Measurements from ENCODE around the gene TMEM135. TPM values are rescaled to one million over a fixed set of nuclear protein-coding genes. Genes with fewer than 3 reads are reported as not detected.

Gene TMEM135
- total RNA-seq, 2 donors from 2014 or later, result 111 to 113 TPM

GRCh38 chr11:87235366-87235765, 197.6 kb downstream of the TMEM135 start:
- Histone ChIP-seq H3K4me3 (ENCODE audit: low read length) (no peak overlapping the region), H3K9ac (ENCODE audit: extremely low read depth, low read length, poor library complexity, severe bottlenecking) (no peak overlapping the region), H3K27ac (ENCODE audit: low read depth, low read length) (no peak overlapping the region), H3K4me1 (ENCODE audit: control insufficient read depth, insufficient read depth, low read length) (no peaks in the 10 kb centered on the region), H3K9me3 (ENCODE audit: control insufficient read depth, low read length) (peaks cover 19% of the 10 kb centered on the region), H3K27me3 (ENCODE audit: control insufficient read depth, insufficient read depth, low read length, poor library complexity, severe bottlenecking) (no peaks in the 10 kb centered on the region), H3K36me3 (ENCODE audit: control insufficient read depth, insufficient read depth, low read length) (peaks cover 40% of the 10 kb centered on the region)
- Mint-ChIP-seq H3K4me3 (no peak overlapping the region), H3K27ac (no peak overlapping the region), H3K4me1 (no peaks in the 10 kb centered on the region), H3K27me3 (ENCODE audit: insufficient read depth) (no peaks in the 10 kb centered on the region), H3K9me3 (peaks cover 16% of the 10 kb centered on the region), H3K36me3 (ENCODE audit: low read depth) (peaks cover 32% of the 10 kb centered on the region)
- DNase-seq, result no peak
- TF ChIP-seq CTCF (conservative IDR thresholded peaks at IDR 0.05), result no peak
- no CpG with 5 or more reads among the region's 1 CpG for WGBS, 2 experiments (ENCODE audit: insufficient coverage in 1 of 2, insufficient read length in 1 of 2)

GRCh38 chr11:87236368-87236767, 198.6 kb downstream of the TMEM135 start:
- H3K9me3 ChIP-seq (ENCODE audit: control insufficient read depth, low read length), result peaks cover 13% of the 10 kb centered on the region
- DNase-seq, result no peak
- Mint-ChIP-seq H3K4me1 (no peaks in the 10 kb centered on the region), H3K27ac (no peak overlapping the region), H3K27me3 (ENCODE audit: insufficient read depth) (no peaks in the 10 kb centered on the region), H3K9me3 (peaks cover 13% of the 10 kb centered on the region), H3K4me3 (no peak overlapping the region), H3K36me3 (ENCODE audit: low read depth) (peaks cover 27% of the 10 kb centered on the region)
- H3K27ac ChIP-seq (ENCODE audit: low read depth, low read length), result no peak overlapping the region
- H3K9ac ChIP-seq (ENCODE audit: extremely low read depth, low read length, poor library complexity, severe bottlenecking), result no peak overlapping the region
- TF ChIP-seq CTCF (conservative IDR thresholded peaks at IDR 0.05), result no peak
- no peaks in the 10 kb centered on the region for H3K27me3 ChIP-seq (ENCODE audit: control insufficient read depth, insufficient read depth, low read length, poor library complexity, severe bottlenecking)
- H3K4me1 ChIP-seq (ENCODE audit: control insufficient read depth, insufficient read depth, low read length), result no peaks in the 10 kb centered on the region
- H3K36me3 ChIP-seq (ENCODE audit: control insufficient read depth, insufficient read depth, low read length), result peaks cover 34% of the 10 kb centered on the region
- H3K4me3 ChIP-seq (ENCODE audit: low read length), result no peak overlapping the region
- WGBS, 2 experiments (ENCODE audit: insufficient coverage in 1 of 2, insufficient read length in 1 of 2), result 99 to 100% methylated on average over 1 to 2 of the region's 2 CpGs

- Mint-ChIP-seq H3K36me3 (ENCODE audit: low read depth) (peaks cover 18% of the 10 kb centered on the region), H3K27ac (no peak overlapping the region), H3K4me3 (no peak overlapping the region), H3K4me1 (no peaks in the 10 kb centered on the region), H3K27me3 (ENCODE audit: insufficient read depth) (no peaks in the 10 kb centered on the region), H3K9me3 (peaks cover 2% of the 10 kb centered on the region)
- no peaks in the 10 kb centered on the region for H3K9me3 ChIP-seq (ENCODE audit: control insufficient read depth, low read length)
- no peak for DNase-seq
- H3K36me3 ChIP-seq (ENCODE audit: control insufficient read depth, insufficient read depth, low read length), result peaks cover 23% of the 10 kb centered on the region
- H3K4me3 ChIP-seq (ENCODE audit: low read length), result no peak overlapping the region
- no peaks in the 10 kb centered on the region for H3K4me1 ChIP-seq (ENCODE audit: control insufficient read depth, insufficient read depth, low read length)
- H3K9ac ChIP-seq (ENCODE audit: extremely low read depth, low read length, poor library complexity, severe bottlenecking), result no peak overlapping the region
- WGBS, 2 experiments (ENCODE audit: insufficient coverage in 1 of 2, insufficient read length in 1 of 2), result 100% methylated on average over 1 to 2 of the region's 2 CpGs
- no peak overlapping the region for H3K27ac ChIP-seq (ENCODE audit: low read depth, low read length)
- TF ChIP-seq CTCF (conservative IDR thresholded peaks at IDR 0.05), result no peak
- no peaks in the 10 kb centered on the region for H3K27me3 ChIP-seq (ENCODE audit: control insufficient read depth, insufficient read depth, low read length, poor library complexity, severe bottlenecking)
Measured at GRCh38 chr11:87239001-87239400, 201.3 kb downstream of the TMEM135 start.

Measured in endodermal cell (in vitro differentiated cells).